ENCODE data around the gene TNIK.

- TF ChIP-seq, protein P1, sequence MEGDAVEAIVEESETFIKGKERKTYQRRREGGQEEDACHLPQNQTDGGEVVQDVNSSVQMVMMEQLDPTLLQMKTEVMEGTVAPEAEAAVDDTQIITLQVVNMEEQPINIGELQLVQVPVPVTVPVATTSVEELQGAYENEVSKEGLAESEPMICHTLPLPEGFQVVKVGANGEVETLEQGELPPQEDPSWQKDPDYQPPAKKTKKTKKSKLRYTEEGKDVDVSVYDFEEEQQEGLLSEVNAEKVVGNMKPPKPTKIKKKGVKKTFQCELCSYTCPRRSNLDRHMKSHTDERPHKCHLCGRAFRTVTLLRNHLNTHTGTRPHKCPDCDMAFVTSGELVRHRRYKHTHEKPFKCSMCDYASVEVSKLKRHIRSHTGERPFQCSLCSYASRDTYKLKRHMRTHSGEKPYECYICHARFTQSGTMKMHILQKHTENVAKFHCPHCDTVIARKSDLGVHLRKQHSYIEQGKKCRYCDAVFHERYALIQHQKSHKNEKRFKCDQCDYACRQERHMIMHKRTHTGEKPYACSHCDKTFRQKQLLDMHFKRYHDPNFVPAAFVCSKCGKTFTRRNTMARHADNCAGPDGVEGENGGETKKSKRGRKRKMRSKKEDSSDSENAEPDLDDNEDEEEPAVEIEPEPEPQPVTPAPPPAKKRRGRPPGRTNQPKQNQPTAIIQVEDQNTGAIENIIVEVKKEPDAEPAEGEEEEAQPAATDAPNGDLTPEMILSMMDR (IDR thresholded peaks at IDR 0.05): no peak
- TF ChIP-seq POLR2AphosphoS5 (IDR thresholded peaks at IDR 0.05) (no peak), POLR2A (IDR thresholded peaks at IDR 0.05; ENCODE audit: low read depth) (no peak), EP300 (IDR thresholded peaks at IDR 0.05) (no peak)
These were observed 338.4 kb downstream of the TNIK start for GRCh38 chr3:171121801-171122200.

All from esophagus muscularis mucosa (tissue), 4 donors.